HepG2 (cell line): ENCODE data around the gene RTP3.

ENCODE experiments used
- DNMT1 ChIP-seq: sonication (generic); formaldehyde crosslinking; IDR thresholded peaks from 2 replicates; pipeline ENCODE4 v1.5.1; 2020; ENCODE audit warnings: mild to moderate bottlenecking, missing genetic modification reagents
- MTERF4 ChIP-seq: sonication (generic); formaldehyde crosslinking; IDR thresholded peaks from 2 replicates; pipeline ENCODE4 v1.8.0; 2023; ENCODE audit warnings: mild to moderate bottlenecking, missing genetic modification reagents
- TF ChIP-seq, protein P1 (sequence below): sonication (generic); formaldehyde crosslinking; conservative IDR thresholded peaks from 2 replicates; pipeline ENCODE4 v1.4.0; 2020; ENCODE audit warnings: missing genetic modification reagents
- TF ChIP-seq, protein P2 (sequence below): sonication (generic); formaldehyde crosslinking; IDR thresholded peaks from 2 replicates; pipeline ENCODE4 v1.4.0; 2020; ENCODE audit warnings: low read depth, missing genetic modification reagents
- TF ChIP-seq, protein P3 (sequence below): sonication (generic); formaldehyde crosslinking; IDR thresholded peaks from 2 replicates; pipeline ENCODE4 v1.5.0; 2020; ENCODE audit warnings: mild to moderate bottlenecking, missing genetic modification reagents, moderate library complexity

GRCh38 chr3:46468753-46469600 is 28.8 kb upstream of the RTP3 start:
- TF ChIP-seq, protein P1, sequence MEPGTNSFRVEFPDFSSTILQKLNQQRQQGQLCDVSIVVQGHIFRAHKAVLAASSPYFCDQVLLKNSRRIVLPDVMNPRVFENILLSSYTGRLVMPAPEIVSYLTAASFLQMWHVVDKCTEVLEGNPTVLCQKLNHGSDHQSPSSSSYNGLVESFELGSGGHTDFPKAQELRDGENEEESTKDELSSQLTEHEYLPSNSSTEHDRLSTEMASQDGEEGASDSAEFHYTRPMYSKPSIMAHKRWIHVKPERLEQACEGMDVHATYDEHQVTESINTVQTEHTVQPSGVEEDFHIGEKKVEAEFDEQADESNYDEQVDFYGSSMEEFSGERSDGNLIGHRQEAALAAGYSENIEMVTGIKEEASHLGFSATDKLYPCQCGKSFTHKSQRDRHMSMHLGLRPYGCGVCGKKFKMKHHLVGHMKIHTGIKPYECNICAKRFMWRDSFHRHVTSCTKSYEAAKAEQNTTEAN (CRISPR knock-in tag) = no peak
- no peak for TF ChIP-seq DNMT1 (CRISPR knock-in tag)
- no peak for TF ChIP-seq MTERF4
- TF ChIP-seq, protein P2, sequence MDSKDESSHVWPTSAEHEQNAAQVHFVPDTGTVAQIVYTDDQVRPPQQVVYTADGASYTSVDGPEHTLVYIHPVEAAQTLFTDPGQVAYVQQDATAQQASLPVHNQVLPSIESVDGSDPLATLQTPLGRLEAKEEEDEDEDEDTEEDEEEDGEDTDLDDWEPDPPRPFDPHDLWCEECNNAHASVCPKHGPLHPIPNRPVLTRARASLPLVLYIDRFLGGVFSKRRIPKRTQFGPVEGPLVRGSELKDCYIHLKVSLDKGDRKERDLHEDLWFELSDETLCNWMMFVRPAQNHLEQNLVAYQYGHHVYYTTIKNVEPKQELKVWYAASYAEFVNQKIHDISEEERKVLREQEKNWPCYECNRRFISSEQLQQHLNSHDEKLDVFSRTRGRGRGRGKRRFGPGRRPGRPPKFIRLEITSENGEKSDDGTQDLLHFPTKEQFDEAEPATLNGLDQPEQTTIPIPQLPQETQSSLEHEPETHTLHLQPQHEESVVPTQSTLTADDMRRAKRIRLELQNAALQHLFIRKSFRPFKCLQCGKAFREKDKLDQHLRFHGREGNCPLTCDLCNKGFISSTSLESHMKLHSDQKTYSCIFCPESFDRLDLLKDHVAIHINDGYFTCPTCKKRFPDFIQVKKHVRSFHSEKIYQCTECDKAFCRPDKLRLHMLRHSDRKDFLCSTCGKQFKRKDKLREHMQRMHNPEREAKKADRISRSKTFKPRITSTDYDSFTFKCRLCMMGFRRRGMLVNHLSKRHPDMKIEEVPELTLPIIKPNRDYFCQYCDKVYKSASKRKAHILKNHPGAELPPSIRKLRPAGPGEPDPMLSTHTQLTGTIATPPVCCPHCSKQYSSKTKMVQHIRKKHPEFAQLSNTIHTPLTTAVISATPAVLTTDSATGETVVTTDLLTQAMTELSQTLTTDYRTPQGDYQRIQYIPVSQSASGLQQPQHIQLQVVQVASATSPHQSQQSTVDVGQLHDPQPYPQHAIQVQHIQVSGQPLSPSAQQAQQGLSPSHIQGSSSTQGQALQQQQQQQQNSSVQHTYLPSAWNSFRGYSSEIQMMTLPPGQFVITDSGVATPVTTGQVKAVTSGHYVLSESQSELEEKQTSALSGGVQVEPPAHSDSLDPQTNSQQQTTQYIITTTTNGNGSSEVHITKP (CRISPR knock-in tag) = no peak
- TF ChIP-seq, protein P3, sequence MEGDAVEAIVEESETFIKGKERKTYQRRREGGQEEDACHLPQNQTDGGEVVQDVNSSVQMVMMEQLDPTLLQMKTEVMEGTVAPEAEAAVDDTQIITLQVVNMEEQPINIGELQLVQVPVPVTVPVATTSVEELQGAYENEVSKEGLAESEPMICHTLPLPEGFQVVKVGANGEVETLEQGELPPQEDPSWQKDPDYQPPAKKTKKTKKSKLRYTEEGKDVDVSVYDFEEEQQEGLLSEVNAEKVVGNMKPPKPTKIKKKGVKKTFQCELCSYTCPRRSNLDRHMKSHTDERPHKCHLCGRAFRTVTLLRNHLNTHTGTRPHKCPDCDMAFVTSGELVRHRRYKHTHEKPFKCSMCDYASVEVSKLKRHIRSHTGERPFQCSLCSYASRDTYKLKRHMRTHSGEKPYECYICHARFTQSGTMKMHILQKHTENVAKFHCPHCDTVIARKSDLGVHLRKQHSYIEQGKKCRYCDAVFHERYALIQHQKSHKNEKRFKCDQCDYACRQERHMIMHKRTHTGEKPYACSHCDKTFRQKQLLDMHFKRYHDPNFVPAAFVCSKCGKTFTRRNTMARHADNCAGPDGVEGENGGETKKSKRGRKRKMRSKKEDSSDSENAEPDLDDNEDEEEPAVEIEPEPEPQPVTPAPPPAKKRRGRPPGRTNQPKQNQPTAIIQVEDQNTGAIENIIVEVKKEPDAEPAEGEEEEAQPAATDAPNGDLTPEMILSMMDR (CRISPR knock-in tag) = no peak
